DOHH2 (cell line): ENCODE results near the gene CNTN4.

ENCODE experiments used
- CTCF ChIP-seq: fragments of 200-600 bp; sonication (generic); IDR thresholded peaks from one replicate; pipeline ENCODE4 v1.5.1; 2014; ENCODE audit warnings: antibody characterized with exemption, mild to moderate bottlenecking, low read depth, low read length; ENCODE audit not compliant: poor library complexity, severe bottlenecking
- EZH2phosphoT487 ChIP-seq: fragments of 200-600 bp; sonication (generic); IDR thresholded peaks from 2 replicates; pipeline ENCODE4 v1.6.1; 2017; ENCODE audit warnings: borderline replicate concordance, mild to moderate bottlenecking, antibody characterized with exemption, low read length, moderate library complexity, mixed read lengths

DNA sequence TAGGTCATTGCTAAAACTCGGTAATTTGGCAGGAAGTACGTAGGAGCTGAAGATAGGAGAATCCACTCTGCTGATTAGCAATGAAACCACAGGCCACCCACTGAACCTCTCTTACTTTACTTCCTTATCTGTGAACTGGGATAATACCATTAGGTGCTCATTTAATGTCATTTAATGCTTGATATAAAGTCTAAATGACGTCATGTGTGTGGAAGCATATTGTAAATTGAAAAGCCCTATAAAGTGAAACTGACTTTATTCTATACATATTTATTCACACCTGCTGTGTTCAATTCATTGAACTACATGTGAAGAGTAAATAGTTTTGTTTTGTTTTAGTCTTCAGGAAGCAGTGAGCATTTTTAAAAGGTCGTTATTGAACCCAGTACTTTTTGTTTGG lies 137.5 kb downstream of the CNTN4 start:
- no peak for TF ChIP-seq CTCF
- TF ChIP-seq EZH2phosphoT487, result no peak
